Smooth muscle cell (in vitro differentiated cells): ENCODE data around the gene ARHGEF19. TPM values are rescaled to one million over a fixed set of nuclear protein-coding genes. Genes with fewer than 3 reads are reported as not detected.

Source experiments
- DNase-seq: peaks from one replicate; lab custom pipeline; 2025; ENCODE audit not compliant: unreplicated experiment; lab: John Stamatoyannopoulos, UW
- H2AFZ ChIP-seq: fragments of 200-600 bp; sonication (generic); 2 replicates; pipeline ENCODE4 v1.6.0; 2016; ENCODE audit warnings: antibody characterized with exemption, low read depth, mild to moderate bottlenecking
- H3F3A ChIP-seq: fragments of 200-600 bp; sonication (generic); 2 replicates; pipeline ENCODE4 v1.6.0; 2017; ENCODE audit warnings: antibody characterized with exemption, low read depth
- H3K27ac ChIP-seq: fragments of 200-600 bp; sonication (generic); 2 replicates; pipeline ENCODE4 v1.5.1; 2016; ENCODE audit warnings: low read depth, mild to moderate bottlenecking
- H3K27me3 ChIP-seq: fragments of 200-600 bp; sonication (generic); 2 replicates; pipeline ENCODE4 v1.6.1; 2016; ENCODE audit warnings: low read depth, mild to moderate bottlenecking
- H3K36me3 ChIP-seq: fragments of 200-600 bp; sonication (generic); 2 replicates; pipeline ENCODE4 v1.5.1; 2016; ENCODE audit warnings: low read depth
- H3K4me1 ChIP-seq: fragments of 200-600 bp; sonication (generic); 2 replicates; pipeline ENCODE4 v1.5.1; 2016; ENCODE audit warnings: low read depth
- H3K4me2 ChIP-seq: fragments of 200-600 bp; sonication (generic); 2 replicates; pipeline ENCODE4 v1.6.0; 2016; ENCODE audit warnings: mild to moderate bottlenecking
- H3K4me3 ChIP-seq: fragments of 200-600 bp; sonication (generic); 2 replicates; pipeline ENCODE4 v1.5.1; 2016; ENCODE audit warnings: mild to moderate bottlenecking
- H3K79me2 ChIP-seq: fragments of 200-600 bp; sonication (generic); 2 replicates; pipeline ENCODE4 v1.6.0; 2016; ENCODE audit warnings: low read depth, mild to moderate bottlenecking
- H3K9ac ChIP-seq: fragments of 200-600 bp; sonication (generic); 2 replicates; pipeline ENCODE4 v1.6.0; 2016; ENCODE audit warnings: low read depth
- H3K9me3 ChIP-seq: fragments of 200-600 bp; sonication (generic); replicated peaks from 2 replicates; pipeline ENCODE4 v1.5.1; 2016; ENCODE audit warnings: low read depth
- H4K20me1 ChIP-seq: fragments of 200-600 bp; sonication (generic); 2 replicates; pipeline ENCODE4 v1.6.0; 2016; ENCODE audit warnings: low read depth
- WGBS: methylation state at CpG from one replicate; pipeline ENCODE4 v1.1.7; 2016; ENCODE audit warnings: low lambda C conversion rate; 5-methylcytosine and 5-hydroxymethylcytosine counted together
- polyA plus RNA-seq: library from polyadenylated mRNA; unstranded; fragments of >200 nt; fragmentation: Nextera tagmentation; extraction: Ambion mirVana; gene quantifications from 2 replicates; pipeline ENCODE4 v1.2.1, GENCODE V29; 2016
- total RNA-seq: library from RNA; depleted of rRNA; stranded (reverse); fragments of >200 nt; gene quantifications from 2 replicates; pipeline ENCODE4 v1.2.3, GENCODE V29; 2014
- TF ChIP-seq, protein P1 (sequence below): fragments of 200-600 bp; sonication (generic); IDR thresholded peaks from 2 replicates; pipeline ENCODE4 v1.5.1; 2017; ENCODE audit warnings: borderline replicate concordance, mild to moderate bottlenecking, antibody characterized with exemption; ENCODE audit not compliant: insufficient read depth, poor library complexity, severe bottlenecking

ARHGEF19 gene
- total and polyA plus RNA-seq, 2 experiments from 2014 or later, result 32.1 to 45.9 TPM

DNA sequence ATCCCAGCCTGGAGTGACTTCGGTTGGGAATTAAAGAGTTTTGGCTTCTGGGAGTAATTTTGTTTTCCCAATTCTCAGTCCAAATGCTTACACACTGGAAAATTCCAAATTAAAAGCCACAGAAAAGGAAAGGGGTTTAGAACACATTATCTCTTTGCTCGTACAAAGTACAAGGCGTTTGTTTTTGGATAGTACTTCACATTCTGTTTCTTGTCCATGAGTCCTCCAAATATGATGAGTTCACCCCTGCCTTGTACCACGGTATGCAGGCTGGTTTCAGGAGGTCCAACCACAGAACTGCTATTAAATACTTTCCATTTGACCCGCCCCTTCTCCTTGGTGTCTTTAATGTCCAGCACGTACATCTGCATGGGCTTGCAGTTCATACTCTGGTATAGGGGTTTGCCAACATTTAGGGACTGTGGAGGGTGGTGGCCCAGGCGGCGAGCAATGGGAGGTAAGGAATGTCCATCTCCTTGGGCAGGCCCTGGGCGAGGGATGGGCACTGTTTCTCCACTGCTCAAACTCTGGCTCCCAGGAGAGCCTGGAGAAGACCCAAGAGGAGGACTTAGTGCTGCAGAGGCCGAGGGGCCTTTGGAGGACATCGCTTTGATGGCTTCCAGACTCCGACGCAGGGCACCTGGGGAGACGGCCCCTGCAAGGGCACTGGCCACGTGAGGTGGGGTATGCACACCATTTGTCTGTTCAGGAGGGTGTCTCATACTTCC lies 38.2 kb upstream of the ARHGEF19 start:
- no peaks in the 10 kb centered on the region for H3K9me3 ChIP-seq
- no peak overlapping the region for H2AFZ ChIP-seq
- H4K20me1 ChIP-seq, result peaks cover 59% of the 10 kb centered on the region
- peaks cover 16% of the 10 kb centered on the region for H3F3A ChIP-seq
- no peaks in the 10 kb centered on the region for H3K27me3 ChIP-seq
- 87% methylated on average over 15 of the region's 15 CpGs for WGBS
- H3K9ac ChIP-seq, result no peak overlapping the region
- no peak for DNase-seq
- no peak overlapping the region for H3K4me3 ChIP-seq
- peaks cover 6% of the 10 kb centered on the region for H3K36me3 ChIP-seq
- TF ChIP-seq, protein P1, sequence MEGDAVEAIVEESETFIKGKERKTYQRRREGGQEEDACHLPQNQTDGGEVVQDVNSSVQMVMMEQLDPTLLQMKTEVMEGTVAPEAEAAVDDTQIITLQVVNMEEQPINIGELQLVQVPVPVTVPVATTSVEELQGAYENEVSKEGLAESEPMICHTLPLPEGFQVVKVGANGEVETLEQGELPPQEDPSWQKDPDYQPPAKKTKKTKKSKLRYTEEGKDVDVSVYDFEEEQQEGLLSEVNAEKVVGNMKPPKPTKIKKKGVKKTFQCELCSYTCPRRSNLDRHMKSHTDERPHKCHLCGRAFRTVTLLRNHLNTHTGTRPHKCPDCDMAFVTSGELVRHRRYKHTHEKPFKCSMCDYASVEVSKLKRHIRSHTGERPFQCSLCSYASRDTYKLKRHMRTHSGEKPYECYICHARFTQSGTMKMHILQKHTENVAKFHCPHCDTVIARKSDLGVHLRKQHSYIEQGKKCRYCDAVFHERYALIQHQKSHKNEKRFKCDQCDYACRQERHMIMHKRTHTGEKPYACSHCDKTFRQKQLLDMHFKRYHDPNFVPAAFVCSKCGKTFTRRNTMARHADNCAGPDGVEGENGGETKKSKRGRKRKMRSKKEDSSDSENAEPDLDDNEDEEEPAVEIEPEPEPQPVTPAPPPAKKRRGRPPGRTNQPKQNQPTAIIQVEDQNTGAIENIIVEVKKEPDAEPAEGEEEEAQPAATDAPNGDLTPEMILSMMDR, result no peak
- H3K4me1 ChIP-seq, result no peaks in the 10 kb centered on the region
- H3K4me2 ChIP-seq, result no peak overlapping the region
- no peak overlapping the region for H3K27ac ChIP-seq
- no peaks in the 10 kb centered on the region for H3K79me2 ChIP-seq

DNA sequence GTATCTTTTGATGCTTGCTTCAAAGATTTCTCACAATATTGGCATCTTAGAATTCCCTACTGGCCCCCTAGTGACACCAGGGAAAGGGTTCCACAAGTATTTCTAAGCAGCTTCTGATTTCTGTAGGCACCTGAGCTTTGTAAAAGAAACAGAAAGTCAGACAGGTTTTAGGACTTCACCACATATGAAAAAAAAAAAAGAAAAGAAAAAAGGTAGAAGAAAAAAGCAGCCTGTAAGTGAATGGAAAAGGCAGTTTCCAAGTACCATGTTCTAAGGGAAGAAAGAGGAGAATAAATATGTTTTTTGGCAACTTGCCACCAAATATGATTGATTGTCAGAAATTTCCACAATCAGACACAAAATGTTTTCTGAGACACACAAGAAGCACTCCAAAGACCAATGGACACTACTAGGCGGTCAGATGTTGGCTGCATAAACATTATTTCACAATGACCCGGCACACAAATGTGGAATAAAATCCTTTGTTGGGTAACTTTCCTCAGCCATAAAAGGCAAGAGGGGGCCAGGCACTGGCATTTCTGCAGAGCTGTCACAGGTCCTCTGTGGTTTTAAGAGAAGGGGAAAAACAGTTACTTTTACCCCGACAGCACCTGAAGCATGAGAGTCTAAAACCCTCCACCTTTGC lies 37.3 kb upstream of the ARHGEF19 start:
- WGBS, result 69% methylated on average over 3 of the region's 3 CpGs
- TF ChIP-seq, protein P1, result no peak
- Histone ChIP-seq H3K4me2 (peak overlapping the region; percentile 59), H2AFZ (no peak overlapping the region), H3K4me3 (no peak overlapping the region), H3K27me3 (no peaks in the 10 kb centered on the region), H3K9ac (no peak overlapping the region), H3K79me2 (no peaks in the 10 kb centered on the region), H3K4me1 (no peaks in the 10 kb centered on the region), H3K27ac (no peak overlapping the region), H3K9me3 (no peaks in the 10 kb centered on the region), H3F3A (peaks cover 16% of the 10 kb centered on the region), H3K36me3 (no peaks in the 10 kb centered on the region), H4K20me1 (peaks cover 53% of the 10 kb centered on the region)
- no peak for DNase-seq

DNA sequence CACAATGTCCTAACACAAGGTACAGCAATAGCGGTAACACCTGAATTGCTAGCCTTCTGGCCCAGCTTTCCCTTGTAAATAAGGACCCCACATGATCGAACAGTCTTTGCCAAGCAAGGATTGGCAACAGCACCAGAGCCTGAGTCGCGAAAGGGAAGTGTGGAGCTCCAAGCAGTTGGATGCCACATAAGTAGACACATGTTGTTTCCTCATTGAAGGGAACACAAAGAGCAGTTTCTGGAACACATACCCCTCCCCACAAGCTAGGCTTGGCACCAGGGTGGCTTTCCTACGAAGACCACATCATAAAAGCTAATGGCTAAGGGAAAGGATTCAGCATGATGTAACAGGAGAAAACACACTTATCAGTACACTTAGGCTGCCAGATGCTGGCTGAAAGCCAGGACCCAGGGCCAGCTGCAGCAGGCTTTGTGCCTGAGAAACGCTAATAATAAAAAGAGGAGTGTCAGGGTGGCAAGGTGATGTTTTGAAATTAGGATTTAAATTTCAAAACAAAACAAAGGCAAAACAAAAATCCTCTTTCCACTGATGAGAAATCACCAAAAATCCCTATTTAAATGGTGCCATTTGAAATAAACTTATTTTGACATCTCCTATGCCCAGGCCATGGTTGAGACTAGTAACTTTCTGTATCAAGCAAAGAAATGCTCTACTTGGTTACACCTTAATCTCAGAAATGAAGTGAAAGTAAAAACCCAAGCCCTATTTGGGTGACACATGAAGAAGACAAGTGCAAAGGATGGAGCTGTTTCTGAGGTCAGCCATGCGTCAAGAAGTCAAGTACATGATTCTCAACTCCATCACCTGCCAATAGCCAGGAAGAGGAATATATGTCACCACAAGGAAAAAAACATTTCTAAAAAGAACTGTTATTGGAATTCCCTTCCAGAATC lies 36.4 kb upstream of the ARHGEF19 start:
- H3K9ac ChIP-seq, result no peak overlapping the region
- 60% methylated on average over 7 of the region's 7 CpGs for WGBS
- no peak overlapping the region for H2AFZ ChIP-seq

More for the DNA sequence above, 36.4 kb upstream of the ARHGEF19 start:
- Histone ChIP-seq H3F3A (peaks cover 16% of the 10 kb centered on the region), H4K20me1 (peaks cover 46% of the 10 kb centered on the region), H3K4me2 (peak overlapping the region; percentile 59), H3K4me1 (peaks cover 4% of the 10 kb centered on the region), H3K27ac (peak overlapping the region; percentile 1), H3K4me3 (no peak overlapping the region), H3K9me3 (no peaks in the 10 kb centered on the region), H3K27me3 (no peaks in the 10 kb centered on the region), H3K79me2 (no peaks in the 10 kb centered on the region), H3K36me3 (no peaks in the 10 kb centered on the region)
- peak; percentile 15 for DNase-seq
- TF ChIP-seq, protein P1, result no peak
